CMK (cell line): ENCODE data around the gene WDSUB1.

Experiments
- DNase-seq: peaks from one replicate; pipeline ENCODE4 v3.0.0-alpha.2; 2010; ENCODE audit warnings: low read depth

WDSUB1 gene

GRCh38 chr2:159265171-159265576 lies 21.3 kb downstream of the WDSUB1 start:
- no peak for DNase-seq

- DNase-seq = no peak
Measured at GRCh38 chr2:159262904-159263303, 23.6 kb downstream of the WDSUB1 start.

GRCh38 chr2:159262226-159262625 lies 24.3 kb downstream of the WDSUB1 start:
- DNase-seq = no peak

- no peak for DNase-seq
Measured at GRCh38 chr2:159256159-159256558, 30.3 kb downstream of the WDSUB1 start.

- DNase-seq = no peak
Measured at GRCh38 chr2:159252905-159253304, 33.6 kb downstream of the WDSUB1 start.

- no peak for DNase-seq
Measured at GRCh38 chr2:159251296-159252173, 35.0 kb downstream of the WDSUB1 start.

- DNase-seq = peak; percentile 41
Measured at GRCh38 chr2:159249990-159250715, 36.4 kb downstream of the WDSUB1 start.

- DNase-seq = no peak
Measured at GRCh38 chr2:159246325-159246988, 40.0 kb downstream of the WDSUB1 start.

GRCh38 chr2:159243529-159243928 lies 43.0 kb downstream of the WDSUB1 start:
- DNase-seq = no peak

- no peak for DNase-seq
Measured at GRCh38 chr2:159234868-159235267, 51.6 kb downstream of the WDSUB1 start.

GRCh38 chr2:159232456-159233170 lies 53.9 kb downstream of the WDSUB1 start:
- no peak for DNase-seq

- no peak for DNase-seq
Measured at GRCh38 chr2:159230145-159230877, 56.2 kb downstream of the WDSUB1 start.

GRCh38 chr2:159229476-159230144 lies 56.9 kb downstream of the WDSUB1 start:
- no peak for DNase-seq

- no peak for DNase-seq
Measured at GRCh38 chr2:159228081-159228581, 58.4 kb downstream of the WDSUB1 start.

GRCh38 chr2:159227467-159227866 lies 59.0 kb downstream of the WDSUB1 start:
- DNase-seq = no peak

GRCh38 chr2:159226608-159227385 lies 59.7 kb downstream of the WDSUB1 start:
- DNase-seq = no peak

GRCh38 chr2:159226059-159226461 lies 60.4 kb downstream of the WDSUB1 start:
- DNase-seq = no peak

GRCh38 chr2:159225025-159226016 lies 61.2 kb downstream of the WDSUB1 start:
- DNase-seq = no peak
